ENCODE data around the gene CLSTN2. TPM values are rescaled to one million over a fixed set of nuclear protein-coding genes. Genes with fewer than 3 reads are reported as not detected.

The CLSTN2 gene
- total RNA-seq = 10.2 and 49.7 TPM in 2 replicates

DNA sequence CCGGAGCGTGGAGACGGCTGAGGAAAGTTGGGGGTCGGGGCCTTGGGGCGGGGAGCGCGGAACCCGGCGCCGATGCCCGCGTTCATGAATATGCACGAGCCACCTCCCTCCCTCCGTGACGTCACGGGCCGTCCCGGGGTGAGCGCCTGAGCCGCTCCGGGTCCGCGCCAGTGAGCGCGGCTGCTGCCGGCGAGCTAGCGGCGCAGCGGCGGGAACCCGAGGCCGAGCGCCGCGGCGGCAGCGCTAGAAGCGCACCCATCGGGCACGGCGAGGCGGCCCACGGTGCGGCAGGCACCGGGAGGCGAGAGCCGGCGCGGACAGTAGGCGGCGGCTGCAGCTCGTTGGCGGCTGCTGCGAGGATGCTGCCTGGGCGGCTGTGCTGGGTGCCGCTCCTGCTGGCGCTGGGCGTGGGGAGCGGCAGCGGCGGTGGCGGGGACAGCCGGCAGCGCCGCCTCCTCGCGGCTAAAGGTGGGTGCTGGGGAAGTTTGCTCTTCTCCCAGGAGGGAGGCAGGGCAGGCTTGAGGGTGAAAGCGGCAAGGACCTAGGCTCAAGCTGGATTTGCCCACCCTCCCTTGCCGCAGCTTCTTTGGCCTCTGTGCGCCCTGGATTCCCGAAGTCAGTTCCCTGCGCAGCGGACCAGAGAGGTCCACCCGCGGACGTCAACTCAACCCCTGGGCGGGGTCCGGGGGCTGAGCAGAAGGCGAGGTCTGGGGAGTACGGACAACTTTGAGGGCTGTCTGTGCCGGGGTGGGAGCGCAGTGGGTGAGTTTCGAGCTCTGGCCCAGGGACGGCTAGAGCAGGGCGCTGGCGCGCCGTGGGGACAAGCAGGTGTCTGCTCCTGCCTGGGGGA, at the start of gene CLSTN2:
CLSTN2 (plus strand) TSS at position 170 of the 850 bp plus-strand sequence.
- no peak for DNase-seq (ENCODE audit: low read depth)

DNA sequence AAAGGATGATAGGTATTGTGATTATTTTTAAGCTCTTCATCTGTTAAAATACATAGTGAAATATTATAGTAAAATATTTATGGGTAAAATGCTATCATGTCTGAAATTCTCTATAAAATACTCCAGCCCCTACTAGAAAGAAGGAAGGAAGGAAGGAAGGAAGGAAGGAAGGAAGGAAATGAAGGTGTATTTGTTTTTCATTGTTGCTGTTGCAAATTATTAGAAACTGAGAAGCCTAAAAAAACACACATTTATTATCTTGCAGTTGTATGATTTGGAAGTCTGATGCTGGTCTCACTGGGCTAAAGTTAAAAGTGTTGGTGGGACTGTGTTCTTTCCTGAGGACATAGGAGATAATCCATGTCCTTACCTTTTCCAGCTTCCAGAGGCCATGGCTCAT, 47.6 kb upstream of the CLSTN2 start:
- no peak for DNase-seq (ENCODE audit: low read depth)

DNA sequence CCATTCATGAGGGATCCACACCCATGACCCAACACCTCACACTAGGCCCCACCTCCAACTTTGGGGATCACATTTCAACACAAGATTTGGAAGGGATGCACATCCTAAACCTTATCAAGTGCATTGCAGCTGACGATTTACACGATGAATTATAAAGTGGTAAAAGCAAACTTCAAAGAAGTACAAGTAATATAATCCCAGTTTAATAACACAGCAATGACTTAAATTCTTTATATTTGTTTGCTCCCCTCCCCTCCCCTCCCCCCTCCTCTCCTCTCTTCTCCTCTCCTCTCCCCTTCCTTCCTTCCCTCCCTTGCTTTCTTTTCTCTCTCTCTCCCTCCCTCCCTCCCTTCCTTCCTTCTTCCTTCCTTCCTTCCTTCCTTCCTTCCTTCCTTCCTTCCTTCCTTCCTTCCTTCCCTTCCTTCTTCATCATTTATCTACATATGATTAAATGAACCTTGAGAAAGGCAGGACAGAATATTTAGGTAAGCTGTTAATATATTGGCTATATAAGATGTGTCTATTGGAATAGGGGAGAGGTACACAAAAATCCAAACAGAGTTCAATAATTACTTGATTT, 46.3 kb upstream of the CLSTN2 start:
- no peak for DNase-seq (ENCODE audit: low read depth)

DNA sequence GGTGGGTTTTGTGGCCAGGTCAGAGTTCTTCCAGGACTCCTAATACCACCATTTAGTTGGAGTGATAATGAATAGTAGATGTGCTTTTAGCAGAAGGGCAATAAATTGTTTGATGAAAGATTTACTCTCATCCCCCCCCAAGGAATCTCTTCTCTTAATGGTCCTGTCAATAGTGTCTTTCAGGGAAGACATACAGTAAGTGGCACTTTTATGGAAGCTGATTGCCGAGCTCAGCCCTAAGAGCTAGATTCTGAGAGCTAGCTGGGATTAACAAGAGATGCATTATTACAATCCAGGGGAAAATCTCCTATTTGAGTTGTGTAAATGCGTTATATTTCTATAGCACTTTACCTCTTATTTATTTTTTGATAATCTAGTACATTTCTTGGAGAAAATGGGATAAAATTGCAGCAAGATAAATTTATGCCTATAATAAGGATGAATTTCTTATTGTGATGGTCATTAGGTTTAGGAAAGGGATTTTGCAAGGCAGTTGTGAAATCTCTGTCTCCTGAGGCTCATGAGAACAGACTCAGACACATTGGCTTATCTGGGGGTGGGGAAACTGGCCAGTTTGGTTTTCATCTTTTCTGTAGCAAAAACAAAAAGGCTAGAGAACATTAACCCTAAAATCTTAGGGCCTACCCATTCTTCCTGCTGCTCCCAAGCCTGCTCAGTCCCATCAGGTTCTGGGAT, 41.6 kb upstream of the CLSTN2 start:
- DNase-seq (ENCODE audit: low read depth) = no peak

DNA sequence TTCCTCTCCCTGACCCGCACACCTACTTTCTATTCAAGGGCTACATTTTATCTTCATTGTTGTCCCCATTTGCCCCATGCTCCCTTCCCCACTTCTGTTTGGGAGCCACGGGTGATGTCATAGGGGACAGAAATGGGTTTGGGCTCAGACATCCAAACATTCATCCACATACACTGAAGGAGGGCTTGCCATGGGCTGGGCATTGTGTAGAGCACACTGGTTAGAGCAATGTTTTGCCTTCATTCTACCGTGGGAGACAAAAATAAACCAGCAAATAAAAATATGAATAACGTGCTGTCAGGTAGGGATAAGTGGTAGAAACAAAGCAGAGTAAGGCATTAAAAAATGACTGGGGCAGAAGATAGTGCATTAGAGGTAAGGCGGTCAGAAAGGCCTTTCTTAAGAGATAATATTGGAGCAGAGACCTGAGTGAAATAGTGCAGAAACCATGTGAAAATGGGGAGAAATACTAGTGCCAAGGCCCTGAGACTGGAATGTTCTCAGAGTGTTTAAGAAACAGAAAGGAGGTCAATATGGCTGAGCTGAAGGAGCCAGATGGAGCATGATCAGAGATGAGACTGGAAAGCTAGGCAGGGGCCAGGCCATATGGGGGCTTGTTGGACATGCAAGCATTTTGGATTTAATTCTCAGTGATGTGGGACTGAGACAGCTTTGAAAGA, 40.9 kb upstream of the CLSTN2 start:
- DNase-seq (ENCODE audit: low read depth) = no peak

DNA sequence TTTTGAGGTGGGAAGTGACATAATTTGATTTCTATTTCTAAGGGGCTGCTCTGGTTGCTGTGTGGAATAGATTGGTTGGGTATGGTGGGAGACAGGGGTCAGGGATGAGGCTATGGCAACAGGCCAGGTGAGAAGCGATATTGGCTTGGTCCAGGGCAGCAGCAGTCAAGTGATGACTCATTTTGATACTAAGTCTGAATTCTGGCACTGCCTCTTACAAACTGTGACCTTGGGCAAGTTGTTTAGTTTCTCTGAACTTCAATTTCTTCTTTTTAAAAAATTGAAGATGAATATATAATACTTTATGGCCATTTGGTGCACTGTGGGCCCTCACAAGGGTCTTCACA, 40.4 kb upstream of the CLSTN2 start:
- no peak for DNase-seq (ENCODE audit: low read depth)

DNA sequence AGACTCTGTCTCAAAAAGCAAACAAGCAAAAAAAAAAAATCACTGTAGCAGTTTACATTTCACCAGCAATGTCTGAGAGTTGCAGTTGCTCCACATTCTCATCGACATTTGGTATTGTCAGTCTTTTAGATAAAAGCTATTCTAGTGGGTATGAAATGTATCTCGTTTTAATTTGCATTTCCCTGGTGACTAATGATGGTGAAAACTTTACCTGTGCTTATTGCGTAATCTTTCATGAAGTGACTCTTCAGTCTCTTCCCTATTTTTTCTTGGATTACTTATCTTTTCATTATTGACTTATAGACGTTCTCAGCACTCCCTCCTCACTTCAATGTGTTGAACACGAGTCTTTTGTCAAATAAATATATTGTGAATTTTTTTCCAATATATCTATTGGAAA, 37.2 kb upstream of the CLSTN2 start:
- no peak for DNase-seq (ENCODE audit: low read depth)

DNA sequence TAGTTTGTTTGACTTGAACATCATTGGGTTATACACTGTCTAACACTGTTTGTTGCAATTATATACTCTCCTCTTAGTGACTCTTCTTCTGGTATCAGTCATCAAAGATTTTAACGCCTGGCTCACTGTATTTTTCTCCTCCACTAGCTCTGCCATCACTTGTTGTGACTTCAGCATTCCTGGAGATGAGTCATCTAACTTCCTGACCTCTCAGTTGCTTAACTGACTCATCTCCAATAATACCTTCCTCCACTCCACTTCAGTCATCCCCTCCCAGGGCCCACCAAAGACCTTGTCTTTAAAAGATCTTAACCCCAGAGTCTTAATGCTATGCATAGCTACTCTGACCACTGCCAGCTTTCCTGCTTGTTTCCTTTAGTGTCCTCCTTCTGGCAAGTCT, 28.6 kb upstream of the CLSTN2 start:
- DNase-seq (ENCODE audit: low read depth) = peak; percentile 94

DNA sequence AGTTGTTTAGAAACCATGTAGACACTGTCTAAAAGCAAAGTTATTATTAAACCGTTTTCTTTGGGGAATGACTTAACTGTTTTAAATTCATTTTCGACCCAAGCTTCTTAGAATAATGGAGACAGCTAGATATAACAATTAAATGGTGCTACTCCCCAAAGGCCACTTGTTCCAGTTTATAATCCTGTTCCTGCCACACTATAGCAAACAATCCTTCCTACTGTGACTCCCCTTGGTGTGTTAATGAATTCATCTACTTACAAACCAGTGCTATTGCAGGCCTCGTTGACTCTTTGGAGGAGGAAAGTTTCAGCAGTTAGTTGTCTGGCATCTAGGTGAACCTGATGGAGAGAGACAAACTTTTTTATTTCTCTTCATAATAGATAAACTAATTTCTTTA, 25.2 kb upstream of the CLSTN2 start:
- DNase-seq (ENCODE audit: low read depth) = no peak

DNA sequence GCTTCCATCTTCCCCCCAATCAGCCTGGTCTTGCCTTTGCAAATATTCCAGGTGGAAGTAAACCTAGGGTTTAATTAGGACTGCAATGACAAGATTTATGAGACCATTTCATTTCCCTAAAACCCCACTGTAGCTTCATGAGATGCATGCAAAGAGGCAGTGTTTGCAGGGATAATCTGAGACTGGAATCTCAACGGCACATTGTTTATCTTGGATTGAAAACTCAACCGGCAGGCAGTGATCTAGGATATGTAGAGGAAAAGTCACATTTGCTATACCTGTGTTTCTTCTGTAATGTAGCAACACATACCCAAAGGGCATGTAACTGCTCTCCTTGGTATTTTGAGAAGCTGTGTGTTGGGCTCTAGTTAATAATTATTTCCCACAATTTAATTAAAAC, 18.7 kb upstream of the CLSTN2 start:
- DNase-seq (ENCODE audit: low read depth) = peak; percentile 65

DNA sequence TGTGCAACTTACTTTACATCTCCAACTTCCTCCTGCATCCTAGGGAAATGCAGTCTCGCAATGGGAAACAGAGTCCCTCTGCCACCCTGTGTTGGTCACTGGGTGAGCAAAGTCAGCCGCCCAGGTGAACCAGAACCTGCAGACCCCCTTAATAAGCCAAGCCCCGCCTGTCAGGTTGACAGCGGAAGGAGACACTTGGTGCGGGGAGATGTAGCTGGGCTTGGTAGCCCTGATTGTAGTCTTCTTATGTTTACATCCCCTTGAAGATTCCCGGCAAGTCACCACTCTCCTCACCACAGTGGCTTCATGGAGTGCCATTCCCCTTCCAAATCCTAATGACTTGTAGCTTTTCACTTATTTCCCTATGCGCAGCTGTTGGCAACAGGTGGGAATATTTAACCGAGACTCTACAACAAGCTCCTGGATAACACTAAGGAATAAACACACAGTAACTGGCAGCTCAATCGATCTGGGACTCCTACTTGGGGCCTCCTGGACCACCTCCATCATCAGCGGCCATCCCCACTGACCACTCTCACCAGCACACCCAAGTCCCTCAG, 17.7 kb upstream of the CLSTN2 start:
- DNase-seq (ENCODE audit: low read depth) = no peak

DNA sequence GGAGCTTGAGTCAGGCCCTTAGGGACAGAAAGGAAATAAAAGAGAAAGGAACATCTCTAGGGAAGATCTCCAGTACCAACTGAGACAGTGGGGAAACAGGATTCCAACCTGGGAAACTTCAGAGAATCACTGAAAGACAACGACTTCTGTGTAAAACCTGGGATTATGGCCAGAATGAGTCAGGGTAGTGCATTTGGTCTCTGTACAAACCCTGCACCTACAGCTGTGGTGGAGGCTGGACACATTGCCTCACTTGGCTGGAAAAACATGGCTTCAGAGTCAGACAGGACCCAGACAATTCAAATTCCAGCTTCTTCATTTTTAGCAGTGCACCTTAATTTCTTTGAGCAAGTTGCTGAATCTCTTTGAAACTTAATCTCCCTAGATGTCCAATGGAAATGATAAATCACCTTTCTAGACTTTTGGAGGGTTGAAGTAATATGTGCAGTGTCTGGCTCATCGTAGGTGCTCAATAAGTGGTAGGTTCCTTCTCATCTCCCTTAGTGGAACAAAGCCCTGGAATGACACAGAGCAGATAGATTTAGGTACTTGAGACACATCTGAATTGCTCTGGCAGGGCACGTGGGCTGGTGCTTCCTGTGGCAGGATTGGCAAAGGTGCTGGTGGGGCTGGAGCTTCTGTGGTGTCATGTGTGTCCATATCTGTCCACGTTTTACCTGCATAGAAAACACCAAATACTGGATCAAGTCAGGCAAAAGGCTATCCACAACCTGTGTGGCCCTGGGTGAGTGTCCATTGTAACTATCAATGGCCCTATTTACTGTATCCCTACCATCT, 6.1 kb upstream of the CLSTN2 start:
- DNase-seq (ENCODE audit: low read depth) = peak; percentile 35

DNA sequence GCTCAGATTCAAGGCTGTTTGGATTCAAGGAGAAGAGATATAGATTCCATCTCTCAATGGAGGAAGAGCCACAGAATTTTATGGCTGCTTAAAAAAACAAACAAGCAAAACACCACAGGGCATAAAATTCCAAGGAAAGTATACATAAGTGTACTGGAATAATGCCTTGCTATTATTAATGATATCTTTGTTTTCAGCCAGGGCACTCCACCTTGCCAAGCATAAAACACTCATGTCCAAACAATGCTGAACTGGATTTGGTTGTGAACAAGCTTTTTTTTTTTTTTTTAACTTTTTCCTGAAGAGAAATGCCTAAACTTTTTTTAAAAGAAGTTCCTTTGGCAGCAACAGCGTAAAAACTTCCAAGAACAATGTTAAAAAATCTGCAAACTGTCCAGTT, 4.8 kb upstream of the CLSTN2 start:
- DNase-seq (ENCODE audit: low read depth) = peak; percentile 27

DNA sequence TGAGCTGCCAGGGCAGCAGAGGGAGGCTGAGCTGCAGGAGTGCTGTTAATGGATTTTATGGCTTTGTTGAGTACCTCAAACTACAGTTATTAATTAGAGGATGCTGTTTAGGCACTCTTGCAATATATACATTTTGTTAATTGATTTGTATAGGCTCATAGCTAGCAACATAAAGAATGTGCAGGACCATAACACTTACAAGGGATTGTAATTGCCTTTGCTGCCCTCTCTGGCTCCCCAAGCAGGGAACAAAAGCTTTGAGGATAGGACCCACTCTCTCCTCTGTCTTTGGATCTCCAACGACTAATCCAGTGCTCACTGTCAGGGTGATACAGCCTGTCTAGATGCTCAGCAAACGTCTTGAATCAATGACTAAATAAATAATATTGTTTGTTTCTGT, 1.2 kb upstream of the CLSTN2 start:
- no peak for DNase-seq (ENCODE audit: low read depth)

DNA sequence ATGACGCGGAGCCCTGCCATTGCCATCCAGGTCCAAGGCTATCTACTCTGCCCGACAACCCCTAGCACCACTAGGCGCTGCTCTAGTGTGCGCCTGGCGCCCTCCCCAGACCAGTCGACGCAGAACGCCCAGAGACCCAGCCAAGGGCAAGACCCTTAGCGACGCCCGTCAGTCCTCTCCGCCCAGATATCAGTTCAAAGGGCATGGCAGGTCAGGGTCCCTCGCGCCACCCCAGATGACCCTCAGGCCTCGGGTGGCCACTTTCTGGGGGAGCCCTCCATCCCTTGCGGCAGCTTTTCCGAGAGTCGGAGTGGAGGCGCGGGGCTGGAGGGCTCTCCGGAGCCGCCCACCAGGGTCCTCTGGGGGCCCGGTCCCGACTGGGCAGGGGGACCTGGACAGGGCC, 371 bp upstream of the CLSTN2 start:
- peak; percentile 51 for DNase-seq (ENCODE audit: low read depth)

DNA sequence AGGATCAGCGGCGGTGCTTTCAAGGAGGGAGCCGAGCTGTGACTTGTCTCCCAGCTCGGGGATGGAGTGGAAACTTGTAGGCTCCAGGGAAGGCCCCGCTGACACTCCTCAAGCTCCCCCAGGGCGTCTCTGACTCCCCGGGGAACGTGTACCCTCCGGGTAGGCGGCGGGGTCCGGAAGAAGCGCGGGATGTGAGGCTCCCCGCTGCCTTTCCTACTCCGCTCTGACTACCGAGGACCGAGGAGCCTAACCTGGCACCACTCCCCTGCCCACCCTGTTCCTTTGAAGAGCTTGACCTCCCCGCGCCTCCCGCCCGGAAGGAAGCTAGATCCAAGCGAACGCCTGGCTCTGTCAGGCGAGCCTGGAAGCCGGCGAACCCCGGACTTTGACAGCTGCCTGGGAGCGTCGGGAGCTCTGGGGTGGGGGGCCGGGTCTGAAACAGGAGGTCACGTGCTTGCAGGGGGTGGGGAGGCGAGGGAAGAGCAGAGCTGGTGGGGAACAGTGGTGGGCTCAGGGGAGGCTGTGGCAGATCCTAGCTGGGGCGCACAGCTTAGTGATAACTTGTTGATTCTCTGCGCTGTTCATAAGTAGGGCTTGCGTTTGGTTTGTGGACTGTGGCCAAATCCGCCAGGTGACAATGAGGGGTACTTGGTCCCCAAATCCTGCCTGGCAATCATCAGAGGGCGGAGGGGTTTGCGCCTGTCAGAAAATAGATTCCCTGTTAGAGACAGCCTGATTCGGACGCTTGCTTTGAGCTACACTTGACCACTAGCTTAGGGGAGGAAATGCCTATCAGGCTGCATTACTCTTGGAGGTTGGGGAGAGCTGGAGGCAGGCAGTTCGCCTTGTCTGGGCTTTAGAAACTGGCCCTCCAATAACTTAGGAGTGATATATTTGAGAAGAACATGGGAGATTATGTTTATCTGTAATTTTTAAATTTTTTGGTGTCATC, 1.2 kb downstream of the CLSTN2 start:
- DNase-seq (ENCODE audit: low read depth) = no peak

DNA sequence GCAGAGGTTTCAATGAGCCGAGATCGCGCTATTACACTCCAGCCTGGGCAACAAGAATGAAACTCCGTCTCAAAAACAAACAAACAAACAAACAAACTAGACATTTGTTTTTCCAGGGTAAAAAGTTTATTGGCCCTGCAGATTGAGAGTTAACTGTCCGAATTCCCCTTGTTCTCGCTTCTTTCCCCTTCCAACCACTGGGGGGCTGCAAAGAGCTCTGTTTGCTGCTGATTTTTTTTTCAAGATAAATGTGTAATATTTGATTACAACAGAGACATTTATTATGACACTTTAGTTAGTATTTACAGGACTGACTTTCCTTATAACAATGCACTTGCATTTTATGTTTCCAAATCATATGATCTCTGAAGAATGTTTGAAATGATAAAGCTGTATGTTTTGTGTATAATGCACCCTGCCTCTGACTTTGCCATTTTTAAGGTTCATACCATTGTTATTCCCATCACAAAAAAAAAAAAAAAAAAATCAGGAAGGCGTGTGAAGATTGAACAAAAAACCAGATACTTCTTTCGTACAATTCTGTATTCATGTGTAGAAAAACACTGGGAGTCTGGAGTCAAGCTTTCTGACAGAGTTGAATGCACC, 2.8 kb downstream of the CLSTN2 start:
- peak; percentile 50 for DNase-seq (ENCODE audit: low read depth)

DNA sequence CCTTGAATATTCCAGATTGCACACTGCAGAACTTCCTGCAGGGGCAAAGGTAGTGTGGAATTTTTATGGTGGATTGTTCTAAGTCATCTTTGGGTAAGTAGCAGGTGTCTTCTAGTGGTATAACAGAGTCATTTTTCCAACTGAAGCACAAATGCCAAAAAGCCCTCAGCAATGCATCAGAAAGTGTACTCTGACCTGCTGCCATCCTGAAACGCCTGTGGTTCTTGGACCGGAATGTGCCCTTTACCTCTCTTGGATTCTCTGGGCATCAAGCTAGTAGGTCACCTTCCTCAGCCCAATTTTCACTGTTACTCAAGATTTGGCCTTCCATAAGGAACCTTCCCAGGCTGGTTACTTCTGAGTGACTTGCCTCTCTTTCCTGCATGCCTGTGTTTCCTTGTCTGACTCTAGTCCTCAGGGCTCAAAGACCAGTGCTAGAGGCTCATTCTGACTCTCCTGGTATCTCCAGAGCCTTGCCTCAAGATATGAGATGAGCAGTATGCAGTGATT, 4.8 kb downstream of the CLSTN2 start:
- no peak for DNase-seq (ENCODE audit: low read depth)

DNA sequence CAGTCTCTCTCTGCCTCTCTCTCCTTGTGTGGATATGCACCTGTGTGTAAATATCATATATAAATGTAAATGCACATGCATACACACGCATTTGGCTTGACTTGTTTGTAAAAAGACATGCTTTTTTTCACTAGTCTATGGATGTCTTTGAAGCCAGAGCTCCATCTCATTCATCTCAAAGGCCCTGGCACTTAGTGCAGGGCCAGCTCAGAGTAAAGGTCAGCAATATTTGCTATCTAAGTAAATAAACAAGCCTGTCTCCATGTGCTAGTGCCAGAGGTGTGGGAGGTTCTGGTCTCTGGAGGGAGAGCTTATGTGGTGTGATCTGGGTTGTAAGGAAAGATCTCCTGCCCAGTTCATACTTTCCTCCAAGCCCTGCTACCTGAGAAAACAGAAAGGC, 5.6 kb downstream of the CLSTN2 start:
- DNase-seq (ENCODE audit: low read depth) = no peak

DNA sequence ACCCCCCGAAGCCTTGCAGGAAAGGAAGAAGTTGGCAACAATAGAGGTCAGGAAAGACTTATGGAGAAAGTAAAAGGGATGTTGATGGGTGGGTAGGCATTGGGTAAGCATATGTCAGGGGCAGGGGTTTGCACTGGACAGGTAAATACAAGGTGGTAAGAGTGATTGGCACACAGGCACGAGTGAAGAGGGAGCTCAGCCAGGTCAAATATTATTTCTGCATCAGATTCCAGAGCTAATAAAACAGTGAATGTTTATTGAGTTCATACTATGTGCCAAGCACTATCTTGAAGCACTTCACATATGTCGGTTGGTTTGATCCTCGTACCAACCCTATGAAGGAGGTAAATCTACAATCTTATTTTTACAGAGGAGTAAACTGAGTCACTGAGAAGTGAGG, 6.6 kb downstream of the CLSTN2 start:
- no peak for DNase-seq (ENCODE audit: low read depth)

Data from renal cortical epithelial cell (primary cell).